ENCODE data around the gene EFNA1.

The EFNA1 gene

GRCh38 chr1:155173478-155174323 lies 46.0 kb downstream of the EFNA1 start, which contains the start of gene TRIM46:
Gene TRIM46 (plus strand): TSS chr1:155173849. CDS start chr1:155173967, 118 bp downstream.
- Histone ChIP-seq H3F3A (ENCODE audit: insufficient read depth, low read length) (peaks cover 4% of the 10 kb centered on the region; the same call in 1 of the 2 replicates), H4K20me1 (ENCODE audit: insufficient read depth, low read length) (no peaks in the 10 kb centered on the region), H3K4me1 (ENCODE audit: insufficient read depth, low read length, severe bottlenecking) (peaks cover 28% of the 10 kb centered on the region), H3K79me2 (ENCODE audit: insufficient read depth, low read length) (no peaks in the 10 kb centered on the region), H3K4me2 (ENCODE audit: low read length) (peak within 1 kb of the TSS; percentile 82), H3K27me3 (ENCODE audit: insufficient read depth, low read length) (no peaks in the 10 kb centered on the region), H3K9ac (ENCODE audit: low read length) (peak within 1 kb of the TSS; percentile 97), H3K27ac (ENCODE audit: low read depth, low read length, poor library complexity, severe bottlenecking) (peak within 1 kb of the TSS; percentile 78), H3K4me3 (ENCODE audit: low read depth, low read length, poor library complexity, severe bottlenecking) (peak within 1 kb of the TSS; percentile 89), H3K9me3 (ENCODE audit: low read length) (no peaks in the 10 kb centered on the region), H3K9me2 (ENCODE audit: low read depth, low read length) (no peaks in the 10 kb centered on the region), H3K36me3 (ENCODE audit: insufficient read depth, low read length) (peaks cover 21% of the 10 kb centered on the region), H2AFZ (ENCODE audit: low read length) (no peak within 1 kb of the TSS)
- TF ChIP-seq CTCF (IDR thresholded peaks at IDR 0.05; ENCODE audit: low read length) (no peak), EZH2 (IDR thresholded peaks at IDR 0.05; ENCODE audit: borderline replicate concordance, low read length) (no peak)

GRCh38 chr1:155174324-155175280 lies 46.9 kb downstream of the EFNA1 start:
- H3F3A ChIP-seq (ENCODE audit: insufficient read depth, low read length): peaks cover 4% of the 10 kb centered on the region; the same call in 1 of the 2 replicates
- no peaks in the 10 kb centered on the region for H3K79me2 ChIP-seq (ENCODE audit: insufficient read depth, low read length)
- no peaks in the 10 kb centered on the region for H3K9me3 ChIP-seq (ENCODE audit: low read length)
- TF ChIP-seq CTCF (IDR thresholded peaks at IDR 0.05; ENCODE audit: low read length) (no peak), EZH2 (IDR thresholded peaks at IDR 0.05; ENCODE audit: borderline replicate concordance, low read length) (no peak)
- peak overlapping the region; percentile 82 for H3K4me2 ChIP-seq (ENCODE audit: low read length)
- no peaks in the 10 kb centered on the region for H3K9me2 ChIP-seq (ENCODE audit: low read depth, low read length)
- H3K36me3 ChIP-seq (ENCODE audit: insufficient read depth, low read length): peaks cover 14% of the 10 kb centered on the region
- H3K9ac ChIP-seq (ENCODE audit: low read length): peak overlapping the region; percentile 97
- no peaks in the 10 kb centered on the region for H4K20me1 ChIP-seq (ENCODE audit: insufficient read depth, low read length)
- H3K27ac ChIP-seq (ENCODE audit: low read depth, low read length, poor library complexity, severe bottlenecking): peak overlapping the region; percentile 24
- H3K4me1 ChIP-seq (ENCODE audit: insufficient read depth, low read length, severe bottlenecking): peaks cover 28% of the 10 kb centered on the region
- no peak overlapping the region for H2AFZ ChIP-seq (ENCODE audit: low read length)
- peak overlapping the region; percentile 89 for H3K4me3 ChIP-seq (ENCODE audit: low read depth, low read length, poor library complexity, severe bottlenecking)
- H3K27me3 ChIP-seq (ENCODE audit: insufficient read depth, low read length): no peaks in the 10 kb centered on the region

GRCh38 chr1:155175281-155175926 lies 47.7 kb downstream of the EFNA1 start:
- H3K9ac ChIP-seq (ENCODE audit: low read length): no peak overlapping the region

More at GRCh38 chr1:155175281-155175926, 47.7 kb downstream of the EFNA1 start:
- peaks cover 4% of the 10 kb centered on the region; the same call in 1 of the 2 replicates for H3F3A ChIP-seq (ENCODE audit: insufficient read depth, low read length)
- peaks cover 14% of the 10 kb centered on the region for H3K36me3 ChIP-seq (ENCODE audit: insufficient read depth, low read length)
- peak overlapping the region; percentile 24 for H3K27ac ChIP-seq (ENCODE audit: low read depth, low read length, poor library complexity, severe bottlenecking)
- H3K9me2 ChIP-seq (ENCODE audit: low read depth, low read length): no peaks in the 10 kb centered on the region
- no peak overlapping the region for H3K4me2 ChIP-seq (ENCODE audit: low read length)
- no peaks in the 10 kb centered on the region for H3K9me3 ChIP-seq (ENCODE audit: low read length)
- TF ChIP-seq EZH2 (IDR thresholded peaks at IDR 0.05; ENCODE audit: borderline replicate concordance, low read length): no peak
- TF ChIP-seq CTCF (IDR thresholded peaks at IDR 0.05; ENCODE audit: low read length): no peak
- no peak overlapping the region for H3K4me3 ChIP-seq (ENCODE audit: low read depth, low read length, poor library complexity, severe bottlenecking)
- H3K27me3 ChIP-seq (ENCODE audit: insufficient read depth, low read length): no peaks in the 10 kb centered on the region
- H3K4me1 ChIP-seq (ENCODE audit: insufficient read depth, low read length, severe bottlenecking): peaks cover 28% of the 10 kb centered on the region
- no peaks in the 10 kb centered on the region for H3K79me2 ChIP-seq (ENCODE audit: insufficient read depth, low read length)
- H2AFZ ChIP-seq (ENCODE audit: low read length): no peak overlapping the region
- H4K20me1 ChIP-seq (ENCODE audit: insufficient read depth, low read length): no peaks in the 10 kb centered on the region
